Mesenchymal stem cell (in vitro differentiated cells and primary cell): ENCODE data around the gene PEMT.

Experiments used
- DNase-seq: peaks from one replicate; pipeline ENCODE4 v3.0.0-alpha.2; 2013
- H2AFZ ChIP-seq: one replicate; pipeline ENCODE4 v1.6.1; 2013; ENCODE audit warnings: low read depth, mild to moderate bottlenecking, control low read depth, inconsistent platforms, low read length, moderate library complexity
- H2AK5ac ChIP-seq: 2 replicates; pipeline ENCODE4 v1.6.1; 2013; ENCODE audit warnings: low read length, moderate library complexity, mild to moderate bottlenecking, inconsistent platforms; ENCODE audit not compliant: severe bottlenecking
- H2BK120ac ChIP-seq: one replicate; pipeline ENCODE4 v1.6.1; 2013; ENCODE audit warnings: low read depth, mild to moderate bottlenecking, inconsistent platforms, low read length, moderate library complexity
- H2BK12ac ChIP-seq, 2 experiments: one replicate each; pipeline ENCODE4 v1.6.1; 2013; ENCODE audit warnings: inconsistent platforms in 2 of 2, low read length in 2 of 2, mild to moderate bottlenecking in 2 of 2, moderate library complexity in 2 of 2, control low read depth in 1 of 2
- H2BK15ac ChIP-seq: one replicate; pipeline ENCODE4 v1.6.1; 2013; ENCODE audit warnings: mild to moderate bottlenecking, low read depth, inconsistent platforms; ENCODE audit not compliant: poor library complexity, severe bottlenecking
- H2BK5ac ChIP-seq: 2 replicates; pipeline ENCODE4 v1.6.1; 2013; ENCODE audit warnings: low read depth, mild to moderate bottlenecking, low read length, control low read depth, inconsistent platforms; ENCODE audit not compliant: poor library complexity, severe bottlenecking
- H3K14ac ChIP-seq, 2 experiments: one replicate each; pipeline ENCODE4 v1.6.1; 2013; ENCODE audit warnings: inconsistent platforms in 2 of 2, low read length in 2 of 2, control low read depth in 1 of 2, mild to moderate bottlenecking in 1 of 2, moderate library complexity in 1 of 2
- H3K18ac ChIP-seq, 2 experiments: one replicate each; pipeline ENCODE4 v1.6.1; 2013; ENCODE audit warnings: inconsistent platforms in 2 of 2, low read length in 2 of 2, control low read depth in 1 of 2, low read depth in 1 of 2, mild to moderate bottlenecking in 1 of 2
- H3K23ac ChIP-seq, 2 experiments: one replicate each; pipeline ENCODE4 v1.6.1; 2013; ENCODE audit warnings: inconsistent platforms in 2 of 2, low read length in 2 of 2, mild to moderate bottlenecking in 2 of 2, moderate library complexity in 2 of 2, control low read depth in 1 of 2
- H3K27ac ChIP-seq: 2 replicates; pipeline ENCODE4 v1.5.1; 2013; ENCODE audit warnings: mild to moderate bottlenecking, moderate library complexity, low read length, control low read depth, inconsistent platforms; ENCODE audit not compliant: poor library complexity, severe bottlenecking
- H3K27me3 ChIP-seq, 2 experiments: 2 replicates each; pipeline versions ENCODE4 v1.6.1 to v1.7.0; 2013; ENCODE audit warnings: low read length in 2 of 2, mild to moderate bottlenecking in 2 of 2, moderate library complexity in 2 of 2, control low read depth in 1 of 2, inconsistent platforms in 1 of 2; ENCODE audit not compliant: control insufficient read depth in 1 of 2, insufficient read depth in 1 of 2
- H3K36me3 ChIP-seq, 2 experiments: 2 replicates each; pipeline versions ENCODE4 v1.6.1 to v1.7.0; 2013; ENCODE audit warnings: low read length in 2 of 2, control low read depth in 1 of 2, inconsistent platforms in 1 of 2, low read depth in 1 of 2, mild to moderate bottlenecking in 1 of 2; ENCODE audit not compliant: insufficient read depth in 2 of 2, control insufficient read depth in 1 of 2
- H3K4ac ChIP-seq, 2 experiments: one replicate each; pipeline ENCODE4 v1.6.1; 2013; ENCODE audit warnings: inconsistent platforms in 2 of 2, low read length in 2 of 2, mild to moderate bottlenecking in 2 of 2, moderate library complexity in 2 of 2, control low read depth in 1 of 2, low read depth in 1 of 2
- H3K4me1 ChIP-seq: 2 replicates; pipeline ENCODE4 v1.6.1; 2013; ENCODE audit warnings: low read depth, low read length, control low read depth; ENCODE audit not compliant: control insufficient read depth, insufficient read depth
- H3K4me2 ChIP-seq: 2 replicates; pipeline ENCODE4 v1.6.1; 2013; ENCODE audit warnings: low read length, mild to moderate bottlenecking, inconsistent platforms; ENCODE audit not compliant: poor library complexity, severe bottlenecking
- H3K4me3 ChIP-seq, 2 experiments: 2 replicates each; pipeline versions ENCODE4 v1.5.1 to v1.7.0; 2013; ENCODE audit warnings: low read length in 2 of 2, mild to moderate bottlenecking in 2 of 2, control low read depth in 1 of 2, low read depth in 1 of 2; ENCODE audit not compliant: insufficient read depth in 1 of 2
- H3K79me1 ChIP-seq: replicated peaks from 2 replicates; pipeline ENCODE4 v1.6.1; 2013; ENCODE audit warnings: mild to moderate bottlenecking, control low read depth, low read length, inconsistent platforms; ENCODE audit not compliant: poor library complexity, severe bottlenecking
- H3K9ac ChIP-seq: 2 replicates; pipeline ENCODE4 v1.7.0; 2013; ENCODE audit warnings: mild to moderate bottlenecking, low read length, moderate library complexity
- H3K9me3 ChIP-seq: 2 replicates; pipeline ENCODE4 v1.7.0; 2013; ENCODE audit warnings: mild to moderate bottlenecking, low read length; ENCODE audit not compliant: control insufficient read depth
- H4K8ac ChIP-seq: one replicate; pipeline ENCODE4 v1.6.1; 2013; ENCODE audit warnings: inconsistent platforms, mild to moderate bottlenecking, low read length, moderate library complexity
- H4K91ac ChIP-seq: one replicate; pipeline ENCODE4 v1.6.1; 2013; ENCODE audit warnings: mild to moderate bottlenecking, low read length, inconsistent platforms
- WGBS: methylation state at CpG from one replicate; pipeline ENCODE4 v1.1.7; 2013; ENCODE audit warnings: mixed read lengths; 5-methylcytosine and 5-hydroxymethylcytosine counted together

Gene PEMT

DNA sequence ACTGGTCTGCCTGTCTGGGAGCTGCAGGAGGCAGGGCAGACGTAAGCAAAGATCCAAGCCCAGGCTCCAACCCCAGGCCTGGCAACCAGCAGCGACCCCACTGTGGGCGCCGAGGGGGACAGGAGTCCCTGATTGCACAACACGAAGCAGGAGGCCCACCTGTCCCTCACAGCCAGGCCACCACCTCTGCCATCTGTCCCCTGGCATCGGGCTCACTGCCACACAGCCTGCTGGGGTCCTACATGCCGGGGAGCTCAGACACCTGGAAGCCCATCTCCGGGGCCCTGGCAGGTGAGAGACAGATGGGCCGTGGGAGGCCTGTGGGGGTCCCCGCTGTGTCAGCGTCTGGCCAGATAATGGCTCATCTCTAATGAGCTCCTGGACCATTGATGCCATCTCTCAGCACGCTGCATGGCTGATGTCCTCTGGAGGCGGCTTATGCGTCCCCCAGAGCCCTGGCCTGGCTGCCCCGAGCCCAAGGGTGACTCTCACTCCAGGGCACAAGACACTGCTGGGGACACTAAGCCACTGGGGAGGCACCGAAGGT is 84.0 kb downstream of the PEMT start:
- no peak overlapping the region for H4K91ac ChIP-seq
- H3K18ac ChIP-seq, result no peak overlapping the region
- peaks cover 8 to 31% of the 10 kb centered on the region in 2 experiments for H3K27me3 ChIP-seq
- H2BK15ac ChIP-seq, result no peak overlapping the region
- DNase-seq, result no peak
- H3K9me3 ChIP-seq, result no peaks in the 10 kb centered on the region
- no peak overlapping the region for H2BK12ac ChIP-seq
- 82% methylated on average over 16 of the region's 16 CpGs for WGBS
- H3K79me1 ChIP-seq, result no peaks in the 10 kb centered on the region
- no peak overlapping the region for H2AFZ ChIP-seq
- H3K27ac ChIP-seq, result no peak overlapping the region
- no peak overlapping the region for H3K9ac ChIP-seq
- no peak overlapping the region for H2BK5ac ChIP-seq
- no peak overlapping the region for H3K4me3 ChIP-seq
- no peak overlapping the region for H4K8ac ChIP-seq
- no peak overlapping the region for H3K14ac ChIP-seq
- no peak overlapping the region for H2AK5ac ChIP-seq
- H3K36me3 ChIP-seq, result peaks cover 0 to 6% of the 10 kb centered on the region in 2 experiments
- H2BK120ac ChIP-seq, result no peak overlapping the region
- H3K4me2 ChIP-seq, result no peak overlapping the region
- H3K23ac ChIP-seq, result no peak overlapping the region
- H3K4ac ChIP-seq, result no peak overlapping the region
- peaks cover 25% of the 10 kb centered on the region for H3K4me1 ChIP-seq

DNA sequence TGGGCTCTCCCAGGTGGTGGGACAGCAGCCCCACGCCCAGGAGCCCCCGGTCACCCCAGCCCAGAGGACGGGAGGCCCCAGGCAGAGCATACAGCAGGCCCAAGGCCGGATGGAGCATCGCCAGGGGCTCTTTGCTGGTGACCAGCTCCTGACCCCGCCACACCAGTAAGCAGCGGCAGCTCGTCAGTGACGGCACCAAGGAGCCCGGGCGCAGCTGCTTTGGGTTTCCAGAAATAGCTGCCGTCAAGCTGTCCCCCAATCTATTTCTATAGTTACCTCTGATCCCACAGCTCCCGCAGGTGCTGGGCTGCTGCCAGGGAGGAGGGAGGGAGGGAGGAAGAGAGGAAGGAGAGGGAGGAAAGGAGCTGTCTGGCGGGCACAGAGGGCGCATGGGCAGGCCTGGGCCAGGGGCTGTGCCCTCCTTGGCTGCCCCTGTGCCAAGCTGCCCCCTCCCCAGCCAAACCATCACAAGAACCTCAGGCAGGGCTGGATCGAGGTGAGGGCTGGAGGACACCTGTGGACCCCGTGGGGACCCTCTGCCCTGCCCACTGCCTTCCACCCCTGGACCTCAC is 84.5 kb downstream of the PEMT start:
- Histone ChIP-seq H3K4ac (no peak overlapping the region), H4K91ac (no peak overlapping the region), H3K4me3 (no peak overlapping the region), H3K23ac (no peak overlapping the region), H3K4me1 (peaks cover 20% of the 10 kb centered on the region), H2BK15ac (no peak overlapping the region), H2AFZ (no peak overlapping the region), H3K27me3 (peaks cover 11 to 36% of the 10 kb centered on the region in 2 experiments), H3K27ac (no peak overlapping the region), H3K79me1 (no peaks in the 10 kb centered on the region), H3K9ac (no peak overlapping the region), H2BK12ac (no peak overlapping the region), H3K4me2 (no peak overlapping the region), H4K8ac (no peak overlapping the region), H3K14ac (no peak overlapping the region), H3K18ac (no peak overlapping the region), H3K36me3 (peaks cover 0 to 6% of the 10 kb centered on the region in 2 experiments), H2BK120ac (no peak overlapping the region), H2AK5ac (no peak overlapping the region), H2BK5ac (no peak overlapping the region), H3K9me3 (no peaks in the 10 kb centered on the region)
- WGBS, result 92% methylated on average over 13 of the region's 17 CpGs
- DNase-seq, result no peak

- H3K27me3 ChIP-seq, result peaks cover 14 to 39% of the 10 kb centered on the region in 2 experiments
- H3K4me3 ChIP-seq, result no peak overlapping the region
- no peak overlapping the region for H2BK5ac ChIP-seq
- no peak overlapping the region for H2BK15ac ChIP-seq
- H3K23ac ChIP-seq, result no peak overlapping the region
- no peaks in the 10 kb centered on the region for H3K9me3 ChIP-seq
- H2BK12ac ChIP-seq, result no peak overlapping the region
- H3K4ac ChIP-seq, result no peak overlapping the region
- H3K36me3 ChIP-seq, result peaks cover 0 to 6% of the 10 kb centered on the region in 2 experiments
- no peak overlapping the region for H3K27ac ChIP-seq
- no peak overlapping the region for H3K4me2 ChIP-seq
- no peak overlapping the region for H3K18ac ChIP-seq
- no peaks in the 10 kb centered on the region for H3K79me1 ChIP-seq
- H3K14ac ChIP-seq, result no peak overlapping the region
- no peak overlapping the region for H2AFZ ChIP-seq
- no peak for DNase-seq
- 93% methylated on average over 22 of the region's 22 CpGs for WGBS
- H2AK5ac ChIP-seq, result no peak overlapping the region
- peaks cover 12% of the 10 kb centered on the region for H3K4me1 ChIP-seq
- H4K91ac ChIP-seq, result no peak overlapping the region
- H4K8ac ChIP-seq, result no peak overlapping the region
- no peak overlapping the region for H3K9ac ChIP-seq
- H2BK120ac ChIP-seq, result no peak overlapping the region
These were observed 85.2 kb downstream of the PEMT start for GRCh38 chr17:17506181-17506741.

DNA sequence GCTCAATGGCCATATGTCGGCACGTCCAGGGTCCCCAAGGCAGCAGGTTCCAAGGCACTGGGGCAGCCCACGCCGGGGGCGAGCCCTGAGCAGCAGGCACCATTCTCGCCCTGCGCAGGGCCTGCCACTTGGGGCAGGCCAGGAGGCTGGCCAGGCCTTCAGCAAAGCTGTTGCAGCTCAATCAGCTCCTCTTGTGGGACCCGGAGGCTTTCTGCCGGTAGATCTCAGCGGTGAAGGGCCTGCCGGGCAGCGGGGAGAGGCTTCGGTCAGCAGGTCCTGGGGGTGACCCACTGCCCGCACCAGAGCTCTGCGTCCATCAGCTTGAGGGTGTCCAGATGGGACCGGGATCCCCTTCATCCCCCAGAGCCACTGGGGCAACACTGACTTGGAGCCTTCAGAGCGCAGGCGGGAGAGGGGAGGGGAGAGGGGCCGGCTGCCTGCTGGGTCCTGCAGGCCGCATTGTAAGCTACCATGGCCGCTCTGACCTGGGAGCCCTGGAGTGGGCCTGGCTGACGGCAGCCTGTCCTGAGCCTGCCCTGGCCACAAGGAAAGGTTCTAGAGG is 85.8 kb downstream of the PEMT start:
- H3K9ac ChIP-seq, result no peak overlapping the region
- 91% methylated on average over 22 of the region's 22 CpGs for whole genome bisulfite sequencing

More for the DNA sequence above, 85.8 kb downstream of the PEMT start:
- Histone ChIP-seq H3K27me3 (peaks cover 19 to 37% of the 10 kb centered on the region in 2 experiments), H2AK5ac (no peak overlapping the region), H2AFZ (no peak overlapping the region), H3K18ac (no peak overlapping the region), H2BK5ac (no peak overlapping the region), H3K27ac (no peak overlapping the region), H2BK12ac (no peak overlapping the region), H3K4me2 (no peak overlapping the region), H3K36me3 (peaks cover 0 to 6% of the 10 kb centered on the region in 2 experiments), H3K79me1 (no peaks in the 10 kb centered on the region), H4K8ac (no peak overlapping the region), H4K91ac (no peak overlapping the region), H3K4me1 (peaks cover 9% of the 10 kb centered on the region), H3K23ac (no peak overlapping the region), H3K4me3 (no peak overlapping the region), H3K14ac (no peak overlapping the region), H2BK15ac (no peak overlapping the region), H2BK120ac (no peak overlapping the region), H3K4ac (no peak overlapping the region), H3K9me3 (no peaks in the 10 kb centered on the region)
- no peak for DNase-seq
